Measurements from ENCODE around the gene MSMP. TPM values are rescaled to one million over a fixed set of nuclear protein-coding genes. Genes with fewer than 3 reads are reported as not detected.

MSMP gene
- total RNA-seq, 1 donor from 2014 or later: not detected

- DNase-seq (ENCODE audit: low read depth) (no peak), FAIRE-seq (no peak)
- Mint-ChIP-seq H3K27ac (ENCODE audit: unreplicated experiment) (peak overlapping the region; percentile 92), H3K9me3 (ENCODE audit: unreplicated experiment) (no peaks in the 10 kb centered on the region), H3K36me3 (ENCODE audit: low read depth, unreplicated experiment) (peaks cover 18% of the 10 kb centered on the region), H3K27me3 (ENCODE audit: low read depth, unreplicated experiment) (no peaks in the 10 kb centered on the region), H3K4me1 (ENCODE audit: low read depth, unreplicated experiment) (peaks cover 10% of the 10 kb centered on the region), H3K4me3 (ENCODE audit: unreplicated experiment) (peak overlapping the region; percentile 91)
- peaks cover 16% of the 10 kb centered on the region for H3K36me3 ChIP-seq (ENCODE audit: insufficient read depth, low read length)
- peak overlapping the region; percentile 68 for H3K9ac ChIP-seq (ENCODE audit: low read length)
- no peak for TF ChIP-seq EZH2 (IDR thresholded peaks at IDR 0.05; ENCODE audit: insufficient read depth, low read length)
- TF ChIP-seq CTCF (IDR thresholded peaks at IDR 0.05; ENCODE audit: insufficient read depth, low read depth, low read length): peak; percentile 25
- peaks cover 19% of the 10 kb centered on the region for H4K20me1 ChIP-seq (ENCODE audit: insufficient read depth, low read length)
- peak overlapping the region; percentile 61 for H2AFZ ChIP-seq (ENCODE audit: low read depth, low read length)
- no peaks in the 10 kb centered on the region for H3K9me3 ChIP-seq (ENCODE audit: insufficient read depth, low read depth, low read length)
- peaks cover 29% of the 10 kb centered on the region for H3K4me1 ChIP-seq (ENCODE audit: insufficient read depth, low read length)
- no peaks in the 10 kb centered on the region for H3K79me2 ChIP-seq (ENCODE audit: insufficient read depth, low read length)
- no peak overlapping the region for H3K27ac ChIP-seq (ENCODE audit: low read depth, low read length)
- no peaks in the 10 kb centered on the region for H3K27me3 ChIP-seq (ENCODE audit: insufficient read depth, low read length)
- peak overlapping the region; percentile 93 for H3K4me2 ChIP-seq (ENCODE audit: low read length)
- H3K4me3 ChIP-seq (ENCODE audit: insufficient read depth, low read depth, low read length): peak overlapping the region; percentile 52
These were observed 2.5 kb upstream of the MSMP start for GRCh38 chr9:35756275-35757225.

GRCh38 chr9:35755071-35755470, 995 bp upstream of the MSMP start:
- Mint-ChIP-seq H3K36me3 (ENCODE audit: low read depth, unreplicated experiment) (peaks cover 18% of the 10 kb centered on the region), H3K27ac (ENCODE audit: unreplicated experiment) (no peak overlapping the region), H3K4me1 (ENCODE audit: low read depth, unreplicated experiment) (peaks cover 5% of the 10 kb centered on the region), H3K4me3 (ENCODE audit: unreplicated experiment) (no peak overlapping the region), H3K27me3 (ENCODE audit: low read depth, unreplicated experiment) (no peaks in the 10 kb centered on the region), H3K9me3 (ENCODE audit: unreplicated experiment) (no peaks in the 10 kb centered on the region)
- no peak for DNase-seq (ENCODE audit: low read depth)
- H3K4me3 ChIP-seq (ENCODE audit: insufficient read depth, low read depth, low read length): no peak overlapping the region
- peaks cover 19% of the 10 kb centered on the region for H3K36me3 ChIP-seq (ENCODE audit: insufficient read depth, low read length)
- H3K4me2 ChIP-seq (ENCODE audit: low read length): no peak overlapping the region
- no peak overlapping the region for H3K27ac ChIP-seq (ENCODE audit: low read depth, low read length)
- no peak for FAIRE-seq
- peaks cover 22% of the 10 kb centered on the region for H3K4me1 ChIP-seq (ENCODE audit: insufficient read depth, low read length)
- peaks cover 19% of the 10 kb centered on the region for H4K20me1 ChIP-seq (ENCODE audit: insufficient read depth, low read length)
- no peak overlapping the region for H2AFZ ChIP-seq (ENCODE audit: low read depth, low read length)
- H3K27me3 ChIP-seq (ENCODE audit: insufficient read depth, low read length): no peaks in the 10 kb centered on the region
- peaks cover 7% of the 10 kb centered on the region for H3K79me2 ChIP-seq (ENCODE audit: insufficient read depth, low read length)
- TF ChIP-seq CTCF (IDR thresholded peaks at IDR 0.05; ENCODE audit: insufficient read depth, low read depth, low read length): no peak
- H3K9ac ChIP-seq (ENCODE audit: low read length): no peak overlapping the region
- H3K9me3 ChIP-seq (ENCODE audit: insufficient read depth, low read depth, low read length): no peaks in the 10 kb centered on the region

GRCh38 chr9:35753466-35753865, 610 bp downstream of the MSMP start:
- H3K9me3 Mint-ChIP-seq (ENCODE audit: unreplicated experiment): no peaks in the 10 kb centered on the region
- Histone ChIP-seq H3K79me2 (ENCODE audit: insufficient read depth, low read length) (peaks cover 22% of the 10 kb centered on the region), H3K9me3 (ENCODE audit: insufficient read depth, low read depth, low read length) (no peaks in the 10 kb centered on the region), H3K36me3 (ENCODE audit: insufficient read depth, low read length) (peaks cover 19% of the 10 kb centered on the region), H3K4me1 (ENCODE audit: insufficient read depth, low read length) (peaks cover 28% of the 10 kb centered on the region), H4K20me1 (ENCODE audit: insufficient read depth, low read length) (peaks cover 19% of the 10 kb centered on the region), H3K4me3 (ENCODE audit: insufficient read depth, low read depth, low read length) (no peak overlapping the region), H3K4me2 (ENCODE audit: low read length) (no peak overlapping the region), H2AFZ (ENCODE audit: low read depth, low read length) (no peak overlapping the region), H3K9ac (ENCODE audit: low read length) (no peak overlapping the region), H3K27me3 (ENCODE audit: insufficient read depth, low read length) (no peaks in the 10 kb centered on the region), H3K27ac (ENCODE audit: low read depth, low read length) (no peak overlapping the region)
- H3K4me1 Mint-ChIP-seq (ENCODE audit: low read depth, unreplicated experiment): peaks cover 2% of the 10 kb centered on the region
- H3K27ac Mint-ChIP-seq (ENCODE audit: unreplicated experiment): no peak overlapping the region
- H3K4me3 Mint-ChIP-seq (ENCODE audit: unreplicated experiment): peak overlapping the region; percentile 24
- DNase-seq (ENCODE audit: low read depth) (no peak), FAIRE-seq (no peak)
- TF ChIP-seq CTCF (IDR thresholded peaks at IDR 0.05; ENCODE audit: insufficient read depth, low read depth, low read length) (no peak), EZH2 (IDR thresholded peaks at IDR 0.05; ENCODE audit: insufficient read depth, low read length) (no peak)
- peaks cover 18% of the 10 kb centered on the region for H3K36me3 Mint-ChIP-seq (ENCODE audit: low read depth, unreplicated experiment)
- H3K27me3 Mint-ChIP-seq (ENCODE audit: low read depth, unreplicated experiment): no peaks in the 10 kb centered on the region

Measured in astrocyte (in vitro differentiated cells and primary cell).